ENCODE results near the gene MAN2B2.

MAN2B2 gene

DNA sequence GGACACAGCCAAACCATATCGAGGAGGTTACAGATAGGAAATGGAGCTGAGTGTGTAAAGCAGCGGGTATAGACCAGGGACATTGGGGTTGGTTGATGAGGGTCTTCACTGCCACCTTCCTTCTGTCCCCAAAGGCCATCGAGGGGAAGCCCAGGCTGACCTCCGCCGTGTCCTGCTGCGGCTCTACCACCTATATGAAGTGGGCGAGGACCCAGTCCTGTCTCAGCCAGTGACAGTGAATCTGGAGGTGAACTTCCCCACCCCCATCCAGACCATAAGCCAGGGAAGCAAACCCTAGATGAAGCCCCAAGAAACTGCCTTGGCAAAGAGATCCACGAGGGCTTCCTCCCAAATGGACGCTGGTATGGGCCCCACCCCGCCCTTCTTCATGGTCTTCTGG lies 42.3 kb downstream of the MAN2B2 start:
- Histone ChIP-seq H3K36me3 (peaks cover 9% of the 10 kb centered on the region), H3K4me3 (ENCODE audit: low read depth, low read length) (no peak overlapping the region), H3K27me3 (ENCODE audit: insufficient read depth, low read depth, severe bottlenecking) (no peaks in the 10 kb centered on the region), H3K27ac (no peak overlapping the region), H3K9me3 (ENCODE audit: severe bottlenecking) (no peaks in the 10 kb centered on the region)
- TF ChIP-seq, protein P1, sequence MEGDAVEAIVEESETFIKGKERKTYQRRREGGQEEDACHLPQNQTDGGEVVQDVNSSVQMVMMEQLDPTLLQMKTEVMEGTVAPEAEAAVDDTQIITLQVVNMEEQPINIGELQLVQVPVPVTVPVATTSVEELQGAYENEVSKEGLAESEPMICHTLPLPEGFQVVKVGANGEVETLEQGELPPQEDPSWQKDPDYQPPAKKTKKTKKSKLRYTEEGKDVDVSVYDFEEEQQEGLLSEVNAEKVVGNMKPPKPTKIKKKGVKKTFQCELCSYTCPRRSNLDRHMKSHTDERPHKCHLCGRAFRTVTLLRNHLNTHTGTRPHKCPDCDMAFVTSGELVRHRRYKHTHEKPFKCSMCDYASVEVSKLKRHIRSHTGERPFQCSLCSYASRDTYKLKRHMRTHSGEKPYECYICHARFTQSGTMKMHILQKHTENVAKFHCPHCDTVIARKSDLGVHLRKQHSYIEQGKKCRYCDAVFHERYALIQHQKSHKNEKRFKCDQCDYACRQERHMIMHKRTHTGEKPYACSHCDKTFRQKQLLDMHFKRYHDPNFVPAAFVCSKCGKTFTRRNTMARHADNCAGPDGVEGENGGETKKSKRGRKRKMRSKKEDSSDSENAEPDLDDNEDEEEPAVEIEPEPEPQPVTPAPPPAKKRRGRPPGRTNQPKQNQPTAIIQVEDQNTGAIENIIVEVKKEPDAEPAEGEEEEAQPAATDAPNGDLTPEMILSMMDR (IDR thresholded peaks at IDR 0.05; ENCODE audit: low read depth, low read length), result no peak
- DNase-seq, result no peak

GRCh38 chr4:6618386-6619115 lies 43.6 kb downstream of the MAN2B2 start:
- TF ChIP-seq, protein P1 (IDR thresholded peaks at IDR 0.05; ENCODE audit: low read depth, low read length), result no peak
- Histone ChIP-seq H3K27ac (no peak overlapping the region), H3K36me3 (peaks cover 9% of the 10 kb centered on the region), H3K27me3 (ENCODE audit: insufficient read depth, low read depth, severe bottlenecking) (no peaks in the 10 kb centered on the region), H3K9me3 (ENCODE audit: severe bottlenecking) (no peaks in the 10 kb centered on the region), H3K4me3 (ENCODE audit: low read depth, low read length) (no peak overlapping the region)
- no peak for DNase-seq

- no peak for DNase-seq
- H3K27ac ChIP-seq, result no peak overlapping the region
- H3K27me3 ChIP-seq (ENCODE audit: insufficient read depth, low read depth, severe bottlenecking), result no peaks in the 10 kb centered on the region
- H3K4me3 ChIP-seq (ENCODE audit: low read depth, low read length), result no peak overlapping the region
- H3K36me3 ChIP-seq, result peaks cover 9% of the 10 kb centered on the region
- TF ChIP-seq, protein P1 (IDR thresholded peaks at IDR 0.05; ENCODE audit: low read depth, low read length), result no peak
- no peaks in the 10 kb centered on the region for H3K9me3 ChIP-seq (ENCODE audit: severe bottlenecking)
These were observed 44.1 kb downstream of the MAN2B2 start for GRCh38 chr4:6619116-6619465.

DNA sequence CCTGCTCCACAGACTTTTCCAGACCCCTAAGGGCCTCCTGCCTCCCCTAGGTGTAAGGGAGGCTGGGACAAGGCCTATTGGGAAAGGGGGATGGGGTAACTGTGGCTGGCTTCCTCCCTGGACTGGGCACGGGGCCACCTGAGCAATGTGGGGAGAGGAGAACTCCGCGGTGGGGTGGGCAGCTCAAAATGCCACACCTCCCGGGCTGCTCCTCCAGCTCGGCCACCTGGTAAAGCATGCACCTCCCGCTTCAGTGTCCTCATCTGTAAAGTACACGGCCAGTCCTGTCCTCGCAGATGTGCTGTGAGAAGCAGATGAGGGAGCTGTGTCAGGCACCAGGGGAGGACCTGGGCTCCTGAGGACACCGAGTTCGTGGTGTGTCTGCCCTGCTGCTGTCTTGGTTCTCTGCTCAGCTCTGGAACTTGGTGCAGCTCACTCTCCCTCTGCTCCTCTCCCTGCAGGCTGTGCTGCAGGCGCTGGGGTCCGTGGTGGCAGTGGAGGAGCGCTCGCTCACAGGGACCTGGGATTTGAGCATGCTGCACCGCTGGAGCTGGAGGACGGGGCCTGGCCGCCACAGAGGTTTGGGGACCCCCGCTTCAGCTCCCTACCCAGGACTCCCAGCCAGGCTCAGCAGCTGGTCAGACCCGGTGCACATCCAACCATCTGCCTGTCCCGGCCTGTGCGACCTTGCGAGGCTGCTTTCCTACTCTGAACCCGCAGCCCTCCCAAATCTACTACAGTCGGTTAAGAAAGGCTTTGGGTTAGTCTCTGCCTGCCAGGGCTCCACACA lies 44.7 kb downstream of the MAN2B2 start:
- Histone ChIP-seq H3K36me3 (peaks cover 9% of the 10 kb centered on the region), H3K27ac (no peak overlapping the region), H3K4me3 (ENCODE audit: low read depth, low read length) (no peak overlapping the region), H3K9me3 (ENCODE audit: severe bottlenecking) (no peaks in the 10 kb centered on the region), H3K27me3 (ENCODE audit: insufficient read depth, low read depth, severe bottlenecking) (no peaks in the 10 kb centered on the region)
- no peak for DNase-seq
- TF ChIP-seq, protein P1 (IDR thresholded peaks at IDR 0.05; ENCODE audit: low read depth, low read length), result no peak

DNA sequence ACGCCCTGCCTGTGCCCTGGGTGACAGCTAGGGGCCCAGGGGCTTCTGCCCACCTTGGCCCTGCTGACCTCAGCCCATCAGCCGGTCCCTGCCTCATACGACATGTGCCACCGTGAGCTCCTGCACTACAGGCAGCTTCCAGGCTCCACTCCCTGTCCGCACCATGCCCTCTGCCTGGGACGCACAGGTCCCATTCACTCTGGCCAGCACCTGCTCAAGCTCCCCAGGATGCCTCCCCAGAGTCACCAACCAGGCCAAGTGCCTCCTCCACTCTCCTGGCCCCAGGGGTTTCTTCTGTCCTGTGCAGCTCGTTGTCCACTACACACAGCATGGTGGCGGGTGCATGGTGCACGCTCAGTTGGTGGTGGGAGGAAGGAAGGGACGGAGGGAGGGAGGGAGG lies 45.3 kb downstream of the MAN2B2 start:
- DNase-seq, result no peak
- TF ChIP-seq, protein P1 (IDR thresholded peaks at IDR 0.05; ENCODE audit: low read depth, low read length), result no peak
- H3K27me3 ChIP-seq (ENCODE audit: insufficient read depth, low read depth, severe bottlenecking), result no peaks in the 10 kb centered on the region
- H3K36me3 ChIP-seq, result peaks cover 9% of the 10 kb centered on the region
- no peak overlapping the region for H3K4me3 ChIP-seq (ENCODE audit: low read depth, low read length)
- no peaks in the 10 kb centered on the region for H3K9me3 ChIP-seq (ENCODE audit: severe bottlenecking)
- no peak overlapping the region for H3K27ac ChIP-seq

Measured in WERI-Rb-1 (cell line).